Nephron progenitor cell (in vitro differentiated cells): ENCODE results near the gene CGRRF1.
A peak's percentile ranks its signal among the peaks of the same experiment; 100 is the strongest.

Experiments
- DNase-seq: peaks from one replicate; pipeline ENCODE4 v3.0.0; 2021
- H3K27ac Mint-ChIP-seq: 2 replicates; pipeline ENCODE4 v1.8.0; 2021; ENCODE audit warnings: mild to moderate bottlenecking, moderate library complexity, mixed read lengths
- H3K27me3 Mint-ChIP-seq: 2 replicates; pipeline ENCODE4 v1.8.0; 2021; ENCODE audit warnings: mild to moderate bottlenecking, low read depth, mixed read lengths; ENCODE audit not compliant: poor library complexity
- H3K36me3 Mint-ChIP-seq: 2 replicates; pipeline ENCODE4 v1.8.0; 2021; ENCODE audit warnings: low read depth, mixed read lengths
- H3K4me1 Mint-ChIP-seq: 2 replicates; pipeline ENCODE4 v1.8.0; 2021; ENCODE audit warnings: mixed read lengths
- H3K4me3 Mint-ChIP-seq: 2 replicates; pipeline ENCODE4 v1.8.0; 2021; ENCODE audit warnings: mild to moderate bottlenecking, moderate library complexity, mixed read lengths
- H3K9me3 Mint-ChIP-seq: 2 replicates; pipeline ENCODE4 v1.8.0; 2021; ENCODE audit warnings: mild to moderate bottlenecking, moderate library complexity, mixed read lengths
- TF ChIP-seq, protein P1 (sequence below): fragments of 200-600 bp; sonication (generic); IDR thresholded peaks from 2 replicates; pipeline ENCODE4 v1.5.0; 2021; ENCODE audit warnings: antibody characterized with exemption

The CGRRF1 gene

DNA sequence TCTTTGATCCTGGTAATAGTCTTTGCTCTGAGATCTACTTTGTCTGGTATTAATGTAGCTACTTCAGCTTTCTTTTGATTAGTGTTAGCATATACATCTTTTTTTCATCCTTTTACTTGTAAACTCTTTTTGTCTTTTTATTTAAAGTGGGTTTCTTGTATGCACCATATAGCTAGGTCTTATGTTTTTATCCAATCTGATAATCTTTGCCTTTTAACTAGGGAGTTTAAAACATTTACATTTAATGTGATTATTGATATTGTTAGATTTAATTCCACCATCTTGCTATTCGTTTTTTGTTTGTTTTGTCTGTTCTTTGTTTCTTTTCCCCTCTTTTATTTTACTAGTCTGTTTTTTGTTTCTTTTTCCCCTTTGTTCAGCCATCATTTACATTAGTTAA lies 6.0 kb downstream of the CGRRF1 start:
- peaks cover 19% of the 10 kb centered on the region for H3K4me1 Mint-ChIP-seq
- peaks cover 60% of the 10 kb centered on the region for H3K9me3 Mint-ChIP-seq
- H3K4me3 Mint-ChIP-seq, result no peak overlapping the region
- no peak for DNase-seq
- TF ChIP-seq, protein P1, sequence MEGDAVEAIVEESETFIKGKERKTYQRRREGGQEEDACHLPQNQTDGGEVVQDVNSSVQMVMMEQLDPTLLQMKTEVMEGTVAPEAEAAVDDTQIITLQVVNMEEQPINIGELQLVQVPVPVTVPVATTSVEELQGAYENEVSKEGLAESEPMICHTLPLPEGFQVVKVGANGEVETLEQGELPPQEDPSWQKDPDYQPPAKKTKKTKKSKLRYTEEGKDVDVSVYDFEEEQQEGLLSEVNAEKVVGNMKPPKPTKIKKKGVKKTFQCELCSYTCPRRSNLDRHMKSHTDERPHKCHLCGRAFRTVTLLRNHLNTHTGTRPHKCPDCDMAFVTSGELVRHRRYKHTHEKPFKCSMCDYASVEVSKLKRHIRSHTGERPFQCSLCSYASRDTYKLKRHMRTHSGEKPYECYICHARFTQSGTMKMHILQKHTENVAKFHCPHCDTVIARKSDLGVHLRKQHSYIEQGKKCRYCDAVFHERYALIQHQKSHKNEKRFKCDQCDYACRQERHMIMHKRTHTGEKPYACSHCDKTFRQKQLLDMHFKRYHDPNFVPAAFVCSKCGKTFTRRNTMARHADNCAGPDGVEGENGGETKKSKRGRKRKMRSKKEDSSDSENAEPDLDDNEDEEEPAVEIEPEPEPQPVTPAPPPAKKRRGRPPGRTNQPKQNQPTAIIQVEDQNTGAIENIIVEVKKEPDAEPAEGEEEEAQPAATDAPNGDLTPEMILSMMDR, result no peak
- H3K27ac Mint-ChIP-seq, result no peak overlapping the region
- H3K36me3 Mint-ChIP-seq, result peaks cover 77% of the 10 kb centered on the region
- H3K27me3 Mint-ChIP-seq, result no peaks in the 10 kb centered on the region

GRCh38 chr14:54516709-54517108 lies 7.0 kb downstream of the CGRRF1 start:
- DNase-seq, result no peak
- Mint-ChIP-seq H3K36me3 (peaks cover 80% of the 10 kb centered on the region), H3K4me3 (no peak overlapping the region), H3K27ac (no peak overlapping the region), H3K27me3 (no peaks in the 10 kb centered on the region), H3K9me3 (peaks cover 60% of the 10 kb centered on the region), H3K4me1 (peaks cover 11% of the 10 kb centered on the region)
- TF ChIP-seq, protein P1, result no peak

DNA sequence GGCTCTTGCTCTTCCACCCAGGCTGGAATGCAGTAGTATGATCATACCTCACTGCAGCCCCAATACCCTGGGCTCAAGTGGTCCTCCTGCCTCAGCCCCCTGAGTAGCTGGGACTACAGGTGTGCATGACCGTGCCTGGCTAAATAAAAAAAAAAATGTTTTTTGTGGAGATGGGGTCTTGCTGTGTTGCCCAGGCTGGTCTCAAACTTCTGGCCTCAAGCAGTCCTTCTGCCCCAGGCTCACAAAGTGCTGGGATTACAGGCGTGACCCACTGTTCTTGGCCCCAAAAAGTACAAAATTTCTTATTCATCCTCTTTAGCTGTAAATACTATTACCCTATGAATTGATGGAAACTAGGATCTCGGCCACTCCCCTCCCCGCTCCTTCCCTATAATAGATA lies 14.7 kb downstream of the CGRRF1 start:
- TF ChIP-seq, protein P1, result no peak
- Mint-ChIP-seq H3K9me3 (peaks cover 10% of the 10 kb centered on the region), H3K27ac (peak overlapping the region; percentile 24), H3K36me3 (peaks cover 66% of the 10 kb centered on the region), H3K4me3 (no peak overlapping the region), H3K27me3 (no peaks in the 10 kb centered on the region), H3K4me1 (peaks cover 26% of the 10 kb centered on the region)
- DNase-seq, result no peak

DNA sequence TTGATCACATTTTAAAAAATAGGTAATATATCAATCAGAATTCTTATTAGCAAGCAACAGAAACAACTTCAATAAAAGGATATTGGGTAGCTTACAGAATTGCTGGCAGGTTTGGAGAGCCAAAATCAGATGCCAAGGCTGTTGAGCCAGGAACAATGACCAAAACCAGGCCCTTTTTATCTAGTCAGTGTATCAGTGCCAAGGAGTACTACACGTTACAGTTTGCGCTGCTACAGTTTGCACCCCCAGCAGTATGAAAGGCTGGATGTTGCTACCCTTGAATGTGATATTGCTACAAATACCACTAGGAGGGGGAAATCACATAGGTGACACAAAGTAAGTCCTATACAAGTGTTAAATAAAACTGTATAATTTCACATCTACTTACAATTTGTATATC lies 19.3 kb downstream of the CGRRF1 start:
- no peak for DNase-seq
- TF ChIP-seq, protein P1, result no peak
- Mint-ChIP-seq H3K9me3 (no peaks in the 10 kb centered on the region), H3K4me1 (peaks cover 29% of the 10 kb centered on the region), H3K4me3 (no peak overlapping the region), H3K27ac (no peak overlapping the region), H3K36me3 (peaks cover 31% of the 10 kb centered on the region), H3K27me3 (no peaks in the 10 kb centered on the region)

DNA sequence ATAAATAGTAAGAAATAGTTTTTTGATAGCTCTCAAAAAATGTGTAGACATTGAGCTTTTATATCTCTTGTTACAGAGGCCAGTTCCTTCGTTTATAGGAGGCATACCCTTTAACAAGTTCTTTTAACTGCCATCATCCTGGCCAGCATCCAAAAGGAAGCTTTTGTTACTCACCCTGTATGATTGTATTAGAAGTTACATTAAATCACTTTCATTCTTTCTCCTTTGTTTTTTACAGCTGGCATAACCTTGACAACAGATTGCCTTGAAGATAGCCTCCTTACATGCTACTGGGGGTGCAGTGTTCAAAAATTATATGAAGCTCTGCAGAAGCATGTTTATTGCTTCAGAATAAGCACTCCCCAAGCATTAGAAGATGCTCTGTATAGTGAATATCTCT lies 20.1 kb downstream of the CGRRF1 start:
- Mint-ChIP-seq H3K4me1 (peaks cover 22% of the 10 kb centered on the region), H3K27ac (no peak overlapping the region), H3K4me3 (no peak overlapping the region), H3K36me3 (peaks cover 31% of the 10 kb centered on the region), H3K9me3 (no peaks in the 10 kb centered on the region), H3K27me3 (no peaks in the 10 kb centered on the region)
- no peak for DNase-seq
- TF ChIP-seq, protein P1, result no peak

DNA sequence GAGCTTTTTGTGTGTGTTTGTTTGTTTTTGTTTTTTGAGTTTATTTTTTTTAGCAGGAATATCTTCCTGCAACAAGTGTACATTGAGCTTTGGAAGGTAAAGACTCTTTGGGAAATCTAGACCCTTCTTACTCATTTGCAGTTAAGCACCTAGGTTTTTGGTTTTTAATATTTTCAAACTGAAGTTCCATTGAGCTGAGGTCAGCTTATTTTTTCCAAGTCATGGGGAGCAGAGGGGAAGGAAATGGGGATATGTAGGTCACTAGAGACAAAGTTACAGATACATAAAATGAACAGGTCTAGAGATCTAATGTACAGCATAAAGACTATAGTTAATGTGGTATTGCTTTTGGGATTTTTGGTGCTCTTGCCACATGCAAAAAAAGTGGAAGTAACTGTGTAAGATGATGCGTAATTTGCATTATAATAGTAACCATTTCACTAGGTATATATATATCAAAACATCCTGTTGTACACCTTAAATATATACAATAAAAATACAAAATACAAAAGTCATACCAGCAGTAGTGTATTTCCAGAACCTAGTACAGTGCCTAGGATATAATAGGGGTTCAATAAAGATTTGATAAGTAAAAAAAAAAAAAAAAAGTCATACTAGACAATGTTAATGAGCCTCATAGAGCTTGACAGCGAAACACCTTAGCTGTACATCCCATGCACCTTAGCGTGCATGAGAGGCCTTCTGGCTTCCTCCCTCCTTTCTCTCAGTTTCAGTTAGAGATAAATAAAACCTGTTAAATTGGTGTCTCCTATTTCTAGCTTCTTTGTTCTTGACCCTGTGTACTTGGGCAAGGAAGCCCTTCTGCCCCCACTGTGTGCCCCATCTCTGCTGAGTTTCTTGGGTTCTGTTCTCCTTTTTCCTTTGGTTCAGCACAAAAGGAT lies 22.7 kb downstream of the CGRRF1 start:
- Mint-ChIP-seq H3K9me3 (peaks cover 6% of the 10 kb centered on the region), H3K4me3 (no peak overlapping the region), H3K4me1 (peaks cover 18% of the 10 kb centered on the region), H3K27ac (peak overlapping the region; percentile 98), H3K36me3 (peaks cover 43% of the 10 kb centered on the region), H3K27me3 (no peaks in the 10 kb centered on the region)
- TF ChIP-seq, protein P1, result no peak
- no peak for DNase-seq
